ENCODE measurements around the gene MATR3. TPM values are rescaled to one million over a fixed set of nuclear protein-coding genes. Genes with fewer than 3 reads are reported as not detected.

Gene MATR3
- total RNA-seq, 1 experiment from 2014 or later = 139 TPM

DNA sequence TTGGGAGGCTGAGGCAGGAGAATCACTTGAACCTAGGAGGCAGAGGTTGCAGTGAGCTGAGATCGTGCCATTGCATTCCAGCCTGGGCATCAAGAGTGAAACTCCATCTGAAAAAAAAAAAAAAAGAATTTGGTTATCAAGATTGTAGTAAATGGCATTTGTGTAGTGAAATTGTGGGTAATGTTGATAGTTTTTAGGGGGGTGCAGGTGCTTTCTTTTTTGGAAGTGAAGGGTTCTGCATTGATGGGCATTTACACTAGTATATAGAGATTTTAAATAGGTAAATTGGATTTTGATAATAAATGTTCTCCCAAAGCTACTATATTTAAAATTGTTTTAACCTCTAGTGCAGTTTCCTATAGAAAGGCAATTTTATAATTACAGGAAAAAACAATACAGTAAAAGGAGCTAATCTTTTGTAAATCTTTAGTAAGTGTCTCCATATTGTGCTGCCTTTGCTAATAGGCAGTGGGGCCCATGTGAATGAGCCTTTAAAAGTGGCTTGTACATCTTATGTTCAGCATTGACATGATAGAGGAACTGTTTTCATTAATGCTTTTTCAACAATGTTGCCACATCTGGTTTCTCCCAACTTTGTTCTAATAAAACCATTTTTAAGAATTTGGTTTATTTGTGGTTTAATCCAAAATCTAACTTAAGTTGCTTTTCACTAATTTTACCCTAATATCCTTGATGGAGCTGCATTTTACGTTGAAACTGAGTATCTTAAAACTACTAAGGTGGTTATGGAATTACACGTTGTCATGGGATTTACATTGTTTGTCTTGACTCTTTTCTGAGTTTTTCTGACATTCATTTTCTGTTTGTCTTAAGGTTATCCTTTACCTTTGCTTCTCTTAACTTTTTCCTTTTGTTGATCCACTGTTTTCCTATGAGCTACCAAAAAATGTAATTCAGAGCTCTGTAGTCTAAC lies 11.1 kb downstream of the MATR3 start:
- H3K4me1 ChIP-seq (ENCODE audit: insufficient read depth, low read length) = no peaks in the 10 kb centered on the region
- no peaks in the 10 kb centered on the region for H3F3A ChIP-seq (ENCODE audit: low read length, unreplicated experiment)
- H4K20me1 ChIP-seq (ENCODE audit: low read length) = peaks cover 95% of the 10 kb centered on the region
- no peaks in the 10 kb centered on the region for H3K27me3 ChIP-seq (ENCODE audit: low read length)
- ChIA-PET CTCF (no interaction called here), POLR2A (ENCODE audit: unreplicated experiment) (interaction anchor here (0.5 to 0.7 kb wide), 4 partner anchors 11 to 344 kb away, joined by 3 to 8 read pairs (median 6); partner anchors contain the start of genes CXXC5 and MATR3)
- H2AFZ ChIP-seq (ENCODE audit: low read length) = no peak overlapping the region
- no peak overlapping the region for H3K9ac ChIP-seq (ENCODE audit: low read length)
- H3K4me3 ChIP-seq (ENCODE audit: low read length) = no peak overlapping the region
- peaks cover 100% of the 10 kb centered on the region for H3K79me2 ChIP-seq (ENCODE audit: low read length)
- no peak overlapping the region for H3K27ac ChIP-seq (ENCODE audit: low read length)
- BruUV-seq (replicated peaks) = no TSS peak
- H3K9me3 ChIP-seq (ENCODE audit: low read length) = no peaks in the 10 kb centered on the region
- H3K9me2 ChIP-seq (replicated peaks; ENCODE audit: low read length) = no peaks in the 10 kb centered on the region
- TF ChIP-seq EZH2 (IDR thresholded peaks at IDR 0.05; ENCODE audit: low read length, unreplicated experiment) = no peak
- TF ChIP-seq EZH2phosphoT487 (IDR thresholded peaks at IDR 0.05; ENCODE audit: borderline replicate concordance, low read length) = no peak
- TF ChIP-seq, protein P1, sequence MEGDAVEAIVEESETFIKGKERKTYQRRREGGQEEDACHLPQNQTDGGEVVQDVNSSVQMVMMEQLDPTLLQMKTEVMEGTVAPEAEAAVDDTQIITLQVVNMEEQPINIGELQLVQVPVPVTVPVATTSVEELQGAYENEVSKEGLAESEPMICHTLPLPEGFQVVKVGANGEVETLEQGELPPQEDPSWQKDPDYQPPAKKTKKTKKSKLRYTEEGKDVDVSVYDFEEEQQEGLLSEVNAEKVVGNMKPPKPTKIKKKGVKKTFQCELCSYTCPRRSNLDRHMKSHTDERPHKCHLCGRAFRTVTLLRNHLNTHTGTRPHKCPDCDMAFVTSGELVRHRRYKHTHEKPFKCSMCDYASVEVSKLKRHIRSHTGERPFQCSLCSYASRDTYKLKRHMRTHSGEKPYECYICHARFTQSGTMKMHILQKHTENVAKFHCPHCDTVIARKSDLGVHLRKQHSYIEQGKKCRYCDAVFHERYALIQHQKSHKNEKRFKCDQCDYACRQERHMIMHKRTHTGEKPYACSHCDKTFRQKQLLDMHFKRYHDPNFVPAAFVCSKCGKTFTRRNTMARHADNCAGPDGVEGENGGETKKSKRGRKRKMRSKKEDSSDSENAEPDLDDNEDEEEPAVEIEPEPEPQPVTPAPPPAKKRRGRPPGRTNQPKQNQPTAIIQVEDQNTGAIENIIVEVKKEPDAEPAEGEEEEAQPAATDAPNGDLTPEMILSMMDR (conservative IDR thresholded peaks at IDR 0.05; ENCODE audit: low read depth, low read length) = no peak
- no peak overlapping the region for H3K4me2 ChIP-seq (ENCODE audit: low read length)
- H3K36me3 ChIP-seq (ENCODE audit: low read depth, low read length) = peaks cover 14% of the 10 kb centered on the region
- ATAC-seq (no peak), DNase-seq (no peak)
- intact Hi-C loops (cut with micrococcal nuclease) = no loop called here

DNA sequence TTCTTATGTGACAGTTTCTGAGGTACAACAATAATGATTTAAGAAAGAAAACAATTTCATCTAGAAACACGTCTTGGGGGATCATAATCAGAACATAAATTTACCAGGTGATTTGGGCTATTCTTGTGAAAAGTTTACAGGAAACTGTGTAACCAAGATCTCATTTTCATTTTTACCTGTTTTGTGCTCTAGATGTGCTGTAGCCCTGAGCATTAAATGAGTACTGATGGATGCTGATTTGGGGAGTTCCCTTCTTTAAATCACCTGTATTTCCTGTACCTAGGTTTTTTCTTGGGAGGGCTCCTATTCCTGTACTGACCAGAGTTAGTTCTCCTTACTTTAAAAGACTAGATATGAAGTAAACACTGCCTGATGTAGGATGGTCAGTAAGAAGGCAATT lies 12.7 kb downstream of the MATR3 start:
- Histone ChIP-seq H3K9me2 (replicated peaks; ENCODE audit: low read length) (no peaks in the 10 kb centered on the region), H3K4me2 (ENCODE audit: low read length) (no peak overlapping the region), H3K9ac (ENCODE audit: low read length) (no peak overlapping the region), H3K36me3 (ENCODE audit: low read depth, low read length) (peaks cover 14% of the 10 kb centered on the region), H3K4me3 (ENCODE audit: low read length) (no peak overlapping the region), H2AFZ (ENCODE audit: low read length) (no peak overlapping the region), H4K20me1 (ENCODE audit: low read length) (peaks cover 94% of the 10 kb centered on the region), H3K27me3 (ENCODE audit: low read length) (no peaks in the 10 kb centered on the region), H3F3A (ENCODE audit: low read length, unreplicated experiment) (no peaks in the 10 kb centered on the region), H3K9me3 (ENCODE audit: low read length) (no peaks in the 10 kb centered on the region), H3K27ac (ENCODE audit: low read length) (no peak overlapping the region), H3K79me2 (ENCODE audit: low read length) (peaks cover 100% of the 10 kb centered on the region), H3K4me1 (ENCODE audit: insufficient read depth, low read length) (peaks cover 12% of the 10 kb centered on the region; the same call in 1 of the 2 replicates)
- DNase-seq (no peak), ATAC-seq (no peak)
- TF ChIP-seq, protein P1 (conservative IDR thresholded peaks at IDR 0.05; ENCODE audit: low read depth, low read length) = no peak
- TF ChIP-seq EZH2 (IDR thresholded peaks at IDR 0.05; ENCODE audit: low read length, unreplicated experiment) (no peak), EZH2phosphoT487 (IDR thresholded peaks at IDR 0.05; ENCODE audit: borderline replicate concordance, low read length) (no peak)
- BruUV-seq (replicated peaks) = no TSS peak
- CTCF ChIA-PET = no interaction called here
- intact Hi-C loops (cut with micrococcal nuclease) = no loop called here
- POLR2A ChIA-PET (ENCODE audit: unreplicated experiment) = no interaction called here

All from PC-3 (cell line).